ENCODE measurements around the gene SAFB2. TPM values are rescaled to one million over a fixed set of nuclear protein-coding genes. Genes with fewer than 3 reads are reported as not detected.

SAFB2 gene
- total and polyA plus RNA-seq, 2 donors (not counting 3 experiments of a cell fraction or from before 2014, with no cell fraction given): 24.6 to 85.9 TPM

DNA sequence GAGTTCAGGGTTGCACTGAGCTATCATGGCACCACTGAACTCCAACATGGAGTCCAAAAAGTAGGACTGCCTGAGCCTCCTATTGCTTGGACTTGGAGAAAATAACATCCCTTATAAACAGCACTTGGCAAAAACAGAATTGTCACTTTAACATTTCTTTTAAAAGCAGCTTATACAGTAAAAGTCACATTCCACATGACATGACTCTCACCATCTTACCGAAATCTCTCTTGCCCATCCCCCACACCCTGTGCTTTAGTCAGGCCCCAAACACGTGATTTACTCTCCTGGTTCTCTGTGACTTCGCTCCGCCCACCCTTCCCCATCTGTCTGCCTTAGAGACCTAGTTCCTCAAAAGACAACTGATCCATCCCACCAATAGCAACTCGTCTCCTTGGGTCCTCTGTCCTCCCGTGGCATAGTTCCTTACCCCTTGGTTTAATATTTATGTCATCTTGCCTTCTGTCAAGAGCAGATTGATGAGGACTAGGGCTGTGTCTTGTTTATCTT lies 4.9 kb upstream of the SAFB2 start:
- H3K4me1 ChIP-seq (ENCODE audit: control insufficient read depth, extremely low read depth, insufficient read depth, low read length): peaks cover 16% of the 10 kb centered on the region
- POLR2A ChIA-PET: no interaction called here
- H3K27ac ChIP-seq (ENCODE audit: insufficient read depth, low read depth, low read length): no peak overlapping the region
- no peak overlapping the region for H2AFZ ChIP-seq (ENCODE audit: low read depth, low read length)
- no peaks in the 10 kb centered on the region for H3K9me3 ChIP-seq (replicated peaks; ENCODE audit: control insufficient read depth, insufficient read depth, low read length)
- CTCF ChIA-PET: no interaction called here
- H3K4me2 ChIP-seq (ENCODE audit: insufficient read depth, low read length): no peak overlapping the region
- peaks cover 19 to 22% of the 10 kb centered on the region in 2 experiments for H3K36me3 ChIP-seq (ENCODE audit: control insufficient read depth in 2 of 2, extremely low read depth in 1 of 2, insufficient read depth in 2 of 2, low read length in 2 of 2)
- H3K27me3 ChIP-seq (ENCODE audit: control insufficient read depth in 2 of 2, insufficient read depth in 2 of 2, low read length in 2 of 2): no peaks in the 10 kb centered on the region
- dilution Hi-C loops (cut with MboI; ENCODE audit: extremely low pct_ligation_motif_present, low sequenced_read_pairs) (no loop called here), intact Hi-C loops (cut with micrococcal nuclease) (no loop called here)
- TF ChIP-seq POLR2A (IDR thresholded peaks at IDR 0.05; ENCODE audit: low read depth, low read length) (no peak), GATA2 (IDR thresholded peaks at IDR 0.05; ENCODE audit: insufficient read depth, insufficient read length, low read depth, low read length) (no peak), JUN (IDR thresholded peaks at IDR 0.05; ENCODE audit: borderline replicate concordance, insufficient read depth, insufficient read length, low read depth) (no peak), POLR2AphosphoS5 (IDR thresholded peaks at IDR 0.05; ENCODE audit: insufficient read depth, low read depth, low read length) (no peak), MAX (IDR thresholded peaks at IDR 0.05; ENCODE audit: insufficient read depth, insufficient read length) (no peak), FOS (IDR thresholded peaks at IDR 0.05; ENCODE audit: borderline replicate concordance, insufficient read depth, low read length) (no peak), EZH2 (IDR thresholded peaks at IDR 0.05; ENCODE audit: borderline replicate concordance, low read depth, low read length, severe bottlenecking) (no peak), MYC (IDR thresholded peaks at IDR 0.05; ENCODE audit: low read depth, low read length) (no peak)
- TF ChIP-seq, protein P1, sequence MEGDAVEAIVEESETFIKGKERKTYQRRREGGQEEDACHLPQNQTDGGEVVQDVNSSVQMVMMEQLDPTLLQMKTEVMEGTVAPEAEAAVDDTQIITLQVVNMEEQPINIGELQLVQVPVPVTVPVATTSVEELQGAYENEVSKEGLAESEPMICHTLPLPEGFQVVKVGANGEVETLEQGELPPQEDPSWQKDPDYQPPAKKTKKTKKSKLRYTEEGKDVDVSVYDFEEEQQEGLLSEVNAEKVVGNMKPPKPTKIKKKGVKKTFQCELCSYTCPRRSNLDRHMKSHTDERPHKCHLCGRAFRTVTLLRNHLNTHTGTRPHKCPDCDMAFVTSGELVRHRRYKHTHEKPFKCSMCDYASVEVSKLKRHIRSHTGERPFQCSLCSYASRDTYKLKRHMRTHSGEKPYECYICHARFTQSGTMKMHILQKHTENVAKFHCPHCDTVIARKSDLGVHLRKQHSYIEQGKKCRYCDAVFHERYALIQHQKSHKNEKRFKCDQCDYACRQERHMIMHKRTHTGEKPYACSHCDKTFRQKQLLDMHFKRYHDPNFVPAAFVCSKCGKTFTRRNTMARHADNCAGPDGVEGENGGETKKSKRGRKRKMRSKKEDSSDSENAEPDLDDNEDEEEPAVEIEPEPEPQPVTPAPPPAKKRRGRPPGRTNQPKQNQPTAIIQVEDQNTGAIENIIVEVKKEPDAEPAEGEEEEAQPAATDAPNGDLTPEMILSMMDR (IDR thresholded peaks at IDR 0.05; ENCODE audit: extremely low read depth in 1 of 2, insufficient read depth in 1 of 2, low read depth in 1 of 2, low read length in 2 of 2): no peak
- DNase-seq (ENCODE audit: low read depth, low spot score) (no peak), FAIRE-seq (no peak)
- H3K79me2 ChIP-seq (ENCODE audit: control insufficient read depth, insufficient read depth, low read length): peaks cover 95% of the 10 kb centered on the region
- BruUV-seq (replicated peaks): no TSS peak
- no peaks in the 10 kb centered on the region for H3K9me1 ChIP-seq (replicated peaks; ENCODE audit: control insufficient read depth, extremely low read depth, insufficient read depth, low read length)
- H3K4me3 ChIP-seq (replicated peaks in 1 of 3; ENCODE audit: insufficient read depth in 1 of 3, low read depth in 1 of 3, low read length in 3 of 3): no peak overlapping the region
- peaks cover 3% of the 10 kb centered on the region for H4K20me1 ChIP-seq (replicated peaks; ENCODE audit: control insufficient read depth, extremely low read depth, insufficient read depth, low read length)
- no peak overlapping the region for H3K9ac ChIP-seq (replicated peaks; ENCODE audit: extremely low read depth, insufficient read depth, low read length)

Data from endothelial cell of umbilical vein (primary cell).